ENCODE results near the gene PKP2.

PKP2 gene

DNA sequence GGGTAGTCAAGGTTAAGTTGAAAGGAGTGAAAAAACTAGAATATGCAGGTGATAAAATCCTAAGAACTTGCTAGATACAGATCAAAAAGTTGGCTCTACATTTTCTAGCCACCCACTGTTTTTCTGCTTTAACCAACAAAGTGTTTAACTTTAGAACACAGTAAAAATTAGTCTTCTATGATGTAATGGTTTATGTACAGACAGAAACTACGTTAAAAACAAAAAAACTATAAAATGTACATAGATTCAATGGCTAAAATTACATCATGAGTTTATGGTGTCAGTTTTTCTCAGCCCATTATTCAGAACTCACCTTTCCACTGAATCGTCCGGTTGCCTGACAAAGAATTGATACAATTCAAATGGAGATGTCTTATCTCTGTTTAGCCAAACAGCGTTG is 143.0 kb downstream of the PKP2 start:
- no peak for DNase-seq (ENCODE audit: low read depth)

DNA sequence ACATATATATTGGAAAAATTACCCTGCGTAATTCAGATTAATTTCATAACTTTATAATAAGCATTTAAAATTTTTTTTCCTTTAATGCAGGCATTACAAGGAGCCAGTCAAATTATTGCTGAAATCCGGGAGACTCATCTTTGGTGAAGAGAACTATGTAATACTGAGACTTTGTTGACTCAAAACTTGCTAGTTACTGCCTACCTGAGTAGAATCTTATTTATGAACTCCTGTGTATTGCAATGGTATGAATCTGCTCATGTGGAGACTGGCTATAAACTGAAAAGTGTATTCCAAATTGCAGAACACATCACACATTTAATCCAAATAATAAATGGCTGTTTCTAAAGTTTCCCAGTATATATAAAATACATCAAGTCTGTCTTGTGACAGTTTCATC is 153.3 kb downstream of the PKP2 start:
- DNase-seq (ENCODE audit: low read depth): no peak

DNA sequence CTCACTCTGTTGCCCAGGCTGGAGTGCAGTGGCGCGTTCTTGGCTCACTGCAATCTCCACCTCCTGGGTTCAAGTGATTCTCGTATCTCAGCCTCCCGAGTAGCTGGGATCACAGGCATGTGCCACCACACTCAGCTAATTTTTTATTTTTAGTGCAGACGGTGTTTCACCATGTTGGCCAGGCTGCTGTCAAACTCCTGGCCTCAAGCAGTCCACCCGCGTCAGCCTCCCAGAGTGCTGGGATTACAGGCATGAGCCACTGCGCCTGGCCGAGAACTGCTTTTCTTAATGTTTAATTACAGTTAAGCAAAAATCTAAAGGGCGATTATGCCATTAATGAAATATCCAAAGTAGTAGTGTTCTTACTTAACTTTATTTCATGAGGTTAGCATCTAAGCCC is 154.4 kb downstream of the PKP2 start:
- DNase-seq (ENCODE audit: low read depth): no peak
